ENCODE results near the gene APIP.
"Not testable (repeated sequence)": the region's sequence is repeated elsewhere in the genome, so short reads cannot be mapped to it uniquely, and the experiment has no call there.

APIP gene

DNA sequence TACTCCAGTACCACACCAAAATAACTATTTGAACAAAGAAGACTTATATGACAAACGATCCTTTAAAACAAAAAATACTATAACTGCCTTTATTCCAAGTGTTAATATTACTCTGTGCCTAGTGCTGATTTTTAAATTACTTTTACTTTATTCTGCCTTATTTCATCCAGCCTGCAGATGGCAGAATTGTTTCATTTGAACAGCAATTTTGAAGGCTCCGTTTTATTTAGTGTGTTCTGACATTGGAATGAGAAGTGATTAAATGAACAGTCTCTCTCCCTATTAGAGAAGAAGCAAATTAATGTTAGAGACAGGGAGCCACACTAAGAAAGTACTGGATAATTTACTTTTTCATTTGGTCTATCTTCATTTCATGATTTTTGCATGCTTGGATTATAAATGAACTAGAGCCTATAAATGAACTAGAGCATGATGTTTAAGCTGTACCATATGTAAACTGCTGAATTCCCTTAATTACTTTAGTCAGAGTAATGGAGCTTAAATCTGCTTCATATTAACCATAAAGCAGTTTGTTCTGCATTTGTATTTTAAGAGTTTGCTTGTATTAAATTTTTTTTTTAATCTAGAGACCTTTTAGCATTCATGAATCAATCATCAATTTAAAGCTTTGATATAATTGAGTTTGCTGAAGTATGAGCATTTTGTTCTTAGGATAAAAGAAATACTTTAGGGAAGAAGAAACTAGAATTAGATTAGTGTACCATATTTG, 10.1 kb upstream of the APIP start:
- DNase-seq (ENCODE audit: low read depth) = peak; percentile 55

DNA sequence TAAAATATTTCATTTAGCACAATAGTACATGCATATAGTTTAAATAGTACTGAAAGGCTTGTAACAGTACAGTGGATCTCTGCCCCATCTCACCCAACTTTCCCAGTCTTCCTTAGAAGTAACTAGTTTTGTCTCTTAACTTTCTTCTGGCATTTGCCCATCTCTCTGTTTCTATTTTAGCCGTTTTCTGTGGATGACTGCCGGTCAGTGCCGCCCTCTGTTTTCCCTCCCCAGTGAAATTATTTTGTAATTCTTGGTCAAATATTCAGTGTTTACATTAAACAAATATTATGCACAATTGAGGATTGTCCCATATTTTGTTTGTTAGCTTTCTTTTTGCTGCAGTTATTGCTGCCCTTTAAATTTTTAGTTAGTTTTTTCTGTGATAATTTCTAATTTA, 8.5 kb upstream of the APIP start:
- DNase-seq (ENCODE audit: low read depth) = no peak

DNA sequence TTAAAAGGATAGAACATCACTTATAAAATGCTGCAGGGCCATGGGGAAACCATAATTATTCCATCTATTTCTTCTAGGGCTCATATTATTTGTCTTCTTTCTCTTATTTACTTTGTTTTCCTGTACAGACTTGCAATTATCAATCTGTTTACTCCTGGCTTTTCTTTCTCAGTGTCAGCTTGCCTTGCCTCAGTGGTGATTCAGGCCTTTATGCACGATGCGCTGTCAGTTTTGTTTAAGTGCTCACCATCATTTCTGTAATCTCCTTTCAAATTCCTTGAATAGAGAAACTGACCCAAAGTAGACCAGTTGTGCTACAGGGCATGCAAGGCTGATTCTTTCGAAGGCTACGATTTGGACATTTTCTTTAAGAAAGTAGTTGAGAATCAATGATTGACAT, 5.0 kb upstream of the APIP start:
- no peak for DNase-seq (ENCODE audit: low read depth)

DNA sequence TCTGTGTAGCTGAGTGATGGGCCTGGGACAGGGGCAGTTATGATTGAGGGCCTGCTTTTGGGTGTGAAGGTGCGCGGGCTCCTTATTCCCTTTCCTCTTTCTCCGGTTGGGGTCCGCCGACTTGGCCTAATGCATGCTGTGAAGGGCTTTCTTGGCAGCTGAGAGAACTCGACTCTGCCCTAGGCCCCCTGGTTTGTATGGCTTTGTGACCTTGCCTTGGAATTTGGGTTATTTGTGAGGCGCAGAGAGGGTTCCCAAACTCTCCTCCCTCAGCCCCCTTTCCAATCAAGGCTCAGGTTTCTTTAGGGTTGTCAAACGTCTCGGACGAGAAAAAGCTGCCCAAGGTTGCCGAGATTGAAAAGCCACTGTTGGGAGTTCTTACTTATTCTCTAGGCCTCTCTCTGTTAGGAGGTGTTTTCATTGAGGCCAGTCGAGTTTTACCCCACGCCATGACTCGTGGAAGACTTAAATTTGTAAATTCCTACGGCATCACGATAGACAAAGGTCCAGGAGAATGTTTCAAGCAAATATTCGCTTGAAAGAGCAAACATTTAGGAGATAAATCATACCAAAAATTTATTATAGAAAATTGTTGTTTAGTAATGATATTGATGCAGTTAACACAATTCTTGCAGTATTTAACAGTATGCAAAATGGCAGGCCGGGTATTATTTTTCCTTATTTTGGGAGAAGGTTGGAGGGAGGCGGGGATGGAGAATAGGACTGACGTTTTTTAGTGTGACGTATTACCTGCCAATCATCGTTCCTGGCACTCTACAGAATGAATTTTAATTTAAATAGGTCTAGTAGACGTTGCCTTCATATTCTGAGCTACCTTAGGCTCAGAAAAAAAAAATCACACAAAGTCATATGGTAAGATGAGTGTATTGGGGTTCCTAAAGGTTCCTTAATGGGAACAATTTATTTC, 928 bp upstream of the APIP start:
- peak; percentile 15 for DNase-seq (ENCODE audit: low read depth)

DNA sequence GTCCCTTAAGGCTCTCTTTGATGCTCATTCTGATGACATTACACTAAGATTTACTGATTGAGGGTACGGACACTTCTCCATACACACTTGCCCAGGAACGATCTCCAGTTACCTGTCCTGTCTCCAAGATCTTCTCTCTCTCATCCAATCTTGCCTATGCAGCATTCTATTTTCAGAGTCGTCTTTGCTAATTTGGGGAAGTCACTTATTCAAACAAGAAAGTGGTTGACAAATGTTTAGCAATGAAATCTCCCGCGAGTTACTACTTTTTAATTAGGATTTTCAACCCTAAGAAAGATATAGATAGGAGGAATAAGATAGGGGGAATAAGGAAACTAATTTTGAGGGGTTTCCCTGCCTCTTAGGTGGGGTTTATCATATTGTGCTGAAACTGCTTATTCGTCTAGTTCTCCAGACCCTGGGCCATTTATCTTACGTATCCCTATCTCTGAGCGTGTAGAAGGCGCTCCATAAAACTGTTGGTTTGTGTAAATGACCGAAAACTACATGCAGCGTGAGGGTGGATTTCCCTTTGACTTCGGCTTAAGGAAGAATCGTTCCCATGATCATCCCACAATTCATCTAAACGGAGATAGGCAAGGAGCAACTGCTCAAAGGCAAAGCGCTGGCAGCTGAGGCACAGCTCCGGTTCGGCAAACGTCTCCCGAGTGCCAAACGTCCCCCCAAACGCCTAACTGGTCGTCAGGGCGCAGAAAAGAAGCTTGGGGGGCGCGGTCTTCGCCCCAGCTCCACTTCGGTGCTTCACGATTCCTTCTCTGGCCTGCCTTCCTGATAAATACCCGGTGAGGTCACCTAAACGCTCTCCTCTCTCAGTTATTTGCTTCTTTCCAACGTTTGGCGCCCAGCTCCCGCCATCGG, 804 bp downstream of the APIP start:
- peak; percentile 20 for DNase-seq (ENCODE audit: low read depth)

DNA sequence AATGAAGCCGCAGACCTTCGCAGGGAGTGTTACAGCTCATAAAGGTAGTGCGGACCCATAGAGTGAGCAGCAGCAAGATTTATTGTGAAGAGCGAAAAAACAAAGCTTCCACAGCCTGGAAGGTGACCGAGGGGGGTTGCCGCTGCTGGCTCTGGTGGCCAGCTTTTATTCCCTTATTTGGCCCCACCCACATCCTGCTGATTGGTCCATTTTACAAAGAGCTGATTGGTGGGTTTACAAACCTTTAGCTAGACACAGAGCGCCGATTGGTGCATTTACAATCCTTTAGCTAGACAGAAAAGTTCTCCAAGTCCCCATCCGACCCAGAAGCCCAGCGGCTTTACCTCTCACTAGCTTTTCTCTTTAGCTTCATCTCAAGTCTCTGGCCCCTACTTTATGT, 2.6 kb downstream of the APIP start:
- DNase-seq (ENCODE audit: low read depth) = not testable (repeated sequence)

DNA sequence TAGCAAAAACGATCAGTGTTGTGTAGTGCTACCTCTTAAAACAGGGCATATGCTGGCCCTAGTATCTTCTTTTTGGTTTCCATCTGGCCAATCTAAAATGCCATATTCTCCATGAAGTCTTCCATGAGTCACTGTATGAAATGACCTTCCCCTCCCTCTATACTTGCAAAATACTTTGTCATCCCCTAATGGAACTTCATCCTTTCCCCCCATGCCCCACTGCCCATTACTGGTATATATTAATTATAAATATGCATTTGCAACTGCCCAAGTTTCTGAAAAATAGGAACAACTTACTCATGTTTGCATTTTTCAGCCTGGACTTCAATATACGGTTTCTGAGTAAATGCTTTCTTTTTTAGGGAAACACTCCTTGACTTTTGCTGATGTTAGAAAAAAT, 4.5 kb downstream of the APIP start:
- DNase-seq (ENCODE audit: low read depth) = no peak

DNA sequence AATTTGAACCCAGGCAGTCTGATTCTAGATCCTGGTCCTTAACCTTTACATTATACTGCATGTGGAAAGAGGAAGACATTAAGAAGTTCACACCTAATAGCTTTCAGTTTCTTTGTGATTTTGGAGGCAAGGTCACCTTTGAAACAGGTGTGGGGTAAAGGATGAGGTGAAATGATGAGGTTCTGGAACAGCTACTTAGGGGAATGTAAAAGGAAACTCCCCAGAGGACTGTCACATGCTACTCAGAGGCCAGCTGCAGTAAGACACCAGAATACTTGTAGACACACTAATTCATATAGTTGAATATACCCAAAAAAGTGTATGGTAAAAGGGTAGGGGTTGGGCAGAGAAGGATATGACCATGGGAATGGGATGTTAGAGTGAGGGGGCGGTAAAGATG, 5.4 kb downstream of the APIP start:
- no peak for DNase-seq (ENCODE audit: low read depth)

DNA sequence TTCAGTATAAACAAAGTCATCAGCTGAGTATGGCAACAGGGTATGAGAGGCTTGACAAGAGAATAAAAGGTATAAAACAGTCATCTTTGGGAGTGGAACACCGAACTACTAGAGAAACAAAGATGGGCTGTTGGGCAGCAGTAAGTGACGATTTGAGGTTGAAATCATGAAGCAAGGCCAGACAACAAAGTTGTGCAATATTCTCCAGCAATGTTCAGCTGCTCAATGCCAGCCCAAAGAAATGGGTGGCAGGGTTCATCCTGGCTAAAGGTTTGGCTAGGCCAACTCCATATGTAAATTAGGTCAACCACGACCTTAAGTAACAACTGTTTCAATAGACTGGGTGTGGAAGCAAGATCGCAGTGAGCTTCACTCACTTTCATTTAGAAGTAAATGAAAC, 6.2 kb downstream of the APIP start:
- DNase-seq (ENCODE audit: low read depth) = no peak

DNA sequence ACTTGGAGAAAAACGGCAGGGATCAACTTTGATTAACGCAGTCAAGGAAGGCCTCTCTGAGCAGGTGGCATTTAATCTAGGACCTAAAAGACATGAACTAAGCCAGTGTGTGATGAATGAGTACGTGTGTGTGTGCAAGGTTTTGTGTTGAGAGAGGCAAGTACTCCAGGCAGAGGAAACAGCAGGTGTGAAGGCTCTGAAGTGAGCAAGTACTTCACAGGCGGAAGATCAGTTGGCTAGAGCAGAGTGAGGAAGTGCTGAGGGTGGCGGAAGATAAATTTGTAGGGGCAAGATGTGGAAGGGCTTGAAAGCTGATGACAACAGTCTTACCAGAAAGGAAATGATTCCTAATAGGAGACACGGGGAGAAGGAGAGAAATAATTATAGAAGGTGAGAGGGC, 6.8 kb downstream of the APIP start:
- no peak for DNase-seq (ENCODE audit: low read depth)

DNA sequence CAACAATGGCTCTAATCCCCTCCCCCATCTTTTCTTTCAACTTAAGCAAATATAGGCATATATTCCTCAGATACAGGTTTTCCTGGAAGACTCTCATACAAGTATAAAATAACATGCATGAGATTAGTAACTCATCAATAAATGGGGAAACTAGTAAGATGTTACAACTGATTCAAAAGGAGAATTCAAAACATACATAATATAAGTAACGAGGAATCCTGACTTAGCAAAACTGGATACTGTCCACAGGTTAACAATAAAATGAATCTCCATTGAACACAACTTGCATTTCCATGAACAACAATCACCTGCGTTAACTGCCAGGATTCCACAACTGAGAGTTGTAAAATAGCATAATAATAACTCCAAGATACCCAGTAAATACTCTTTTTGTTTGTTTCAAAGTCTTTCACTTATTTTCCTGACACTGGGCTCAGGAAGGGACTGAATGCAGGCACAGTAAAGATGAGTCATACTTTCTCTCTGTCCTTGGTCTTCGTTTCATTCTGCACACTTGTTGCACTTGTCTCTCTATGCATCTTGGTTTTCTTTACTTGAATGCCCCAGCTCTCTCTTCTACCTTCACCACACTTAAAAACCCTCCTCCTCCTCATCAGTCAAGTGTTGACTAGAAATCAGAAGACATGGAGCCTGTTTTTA, 8.1 kb downstream of the APIP start:
- no peak for DNase-seq (ENCODE audit: low read depth)

DNA sequence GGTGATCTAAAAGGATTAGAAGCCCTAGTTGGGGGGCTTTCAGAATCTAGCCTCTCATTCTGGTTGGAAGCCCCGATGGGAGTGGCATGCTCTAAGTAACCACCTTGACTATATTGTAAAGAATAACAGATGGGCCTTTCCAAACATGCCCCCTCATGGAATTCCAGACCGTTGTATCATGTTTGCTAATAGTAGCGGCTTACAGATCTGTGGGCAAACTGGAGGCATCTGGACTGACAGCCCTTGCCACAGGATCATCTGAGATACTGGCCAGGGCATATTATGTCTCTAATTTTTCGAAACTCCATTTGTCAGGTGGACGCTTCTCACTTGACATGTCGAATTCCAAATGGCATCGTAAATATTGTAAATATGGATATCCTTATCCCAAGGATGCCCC, 10.5 kb downstream of the APIP start:
- no peak for DNase-seq (ENCODE audit: low read depth)

DNA sequence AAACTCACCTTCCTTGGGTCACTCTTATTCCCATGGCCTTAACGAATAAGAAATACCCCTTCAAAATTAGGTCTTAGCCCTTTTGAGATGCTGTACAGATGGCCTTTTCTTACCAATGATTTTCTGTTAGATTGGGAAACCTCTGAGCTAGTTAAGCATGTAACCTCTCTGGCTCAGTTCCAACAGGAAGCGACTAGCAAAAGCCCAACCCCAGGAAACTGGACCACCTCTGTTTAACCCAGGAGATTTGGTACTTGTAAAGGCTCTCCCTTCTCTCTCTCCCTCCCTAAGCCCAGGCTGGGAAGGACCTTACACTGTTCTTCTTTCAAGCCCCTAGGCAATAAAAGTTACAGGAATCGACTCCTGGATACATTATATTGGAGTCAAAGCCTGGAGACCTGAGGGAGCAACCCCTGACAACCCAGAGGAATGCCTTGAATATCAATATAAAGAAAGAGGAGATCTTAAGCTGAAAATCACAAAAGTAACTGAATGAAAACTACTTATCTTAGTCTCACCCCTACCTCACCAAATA, 11.7 kb downstream of the APIP start:
- DNase-seq (ENCODE audit: low read depth) = no peak

DNA sequence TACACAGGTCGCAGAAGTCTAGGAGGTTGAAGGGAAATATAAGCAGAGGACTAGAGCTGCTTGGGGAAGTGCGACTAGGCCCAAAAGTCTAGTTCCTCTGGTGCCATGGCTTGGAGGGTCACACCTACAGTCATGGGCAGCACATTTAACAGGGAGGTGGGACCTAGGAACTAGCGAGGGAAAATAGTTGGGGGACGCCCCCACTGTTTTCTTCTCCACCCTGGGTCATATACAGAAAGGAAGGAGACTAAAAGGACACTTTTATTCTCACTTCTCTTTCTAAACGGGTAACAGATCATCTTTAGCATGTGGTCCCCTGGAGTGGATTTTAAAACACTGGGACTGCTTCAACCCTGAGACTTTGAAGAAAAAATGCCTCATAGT, 16.6 kb downstream of the APIP start:
- no peak for DNase-seq (ENCODE audit: low read depth)

DNA sequence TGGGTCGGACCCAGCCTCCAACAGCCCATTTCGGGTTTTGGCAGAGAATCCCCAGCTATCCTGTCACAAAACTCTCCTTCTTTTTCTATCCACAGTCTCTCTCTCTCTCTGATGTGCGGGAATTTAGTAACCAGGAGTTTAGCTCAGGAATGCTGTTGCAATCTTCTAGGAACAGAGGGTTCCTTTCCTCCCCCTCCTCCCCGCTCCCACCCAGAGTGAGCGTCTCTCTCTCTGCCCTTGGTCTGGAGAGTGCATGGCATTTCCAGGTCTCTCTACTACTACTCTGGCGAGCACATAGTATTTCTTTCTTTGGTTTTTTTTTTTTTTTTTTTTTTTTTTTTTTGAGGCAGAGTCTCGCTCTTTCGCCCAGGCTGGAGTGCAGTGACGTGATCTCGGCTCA, 17.7 kb downstream of the APIP start:
- no peak for DNase-seq (ENCODE audit: low read depth)

DNA sequence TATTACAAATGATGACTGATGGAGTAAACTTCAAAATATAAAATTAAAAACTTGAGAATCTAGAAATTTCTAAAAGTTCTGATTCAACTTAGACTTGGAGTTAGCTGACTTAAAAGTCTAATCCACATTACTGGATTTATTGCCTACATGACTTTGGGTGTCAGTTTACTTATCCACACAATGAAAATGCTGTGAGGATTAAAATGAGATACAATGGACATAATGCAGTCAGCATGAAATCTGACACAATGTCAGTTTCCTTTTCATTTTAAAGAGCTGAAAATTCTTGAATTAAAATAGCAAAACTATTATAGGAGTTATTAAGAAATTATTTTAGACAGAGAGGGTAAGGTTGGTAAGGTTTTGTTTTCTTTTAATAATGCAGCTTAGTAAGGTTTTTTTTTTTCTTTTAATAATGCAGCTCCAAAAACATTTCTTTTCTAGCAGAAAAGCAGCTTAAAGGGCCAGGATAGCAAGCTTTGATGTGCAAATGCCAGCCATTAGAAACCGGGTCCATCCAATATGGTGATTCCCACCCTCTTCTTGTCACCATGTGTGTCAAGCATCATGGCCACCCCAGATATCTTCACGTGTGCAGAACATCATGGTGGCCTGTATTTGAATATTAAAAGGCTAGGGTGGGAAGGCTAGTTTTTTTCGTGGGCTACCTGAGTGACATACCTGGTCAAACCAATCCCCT, 18.9 kb downstream of the APIP start:
- DNase-seq (ENCODE audit: low read depth) = no peak

DNA sequence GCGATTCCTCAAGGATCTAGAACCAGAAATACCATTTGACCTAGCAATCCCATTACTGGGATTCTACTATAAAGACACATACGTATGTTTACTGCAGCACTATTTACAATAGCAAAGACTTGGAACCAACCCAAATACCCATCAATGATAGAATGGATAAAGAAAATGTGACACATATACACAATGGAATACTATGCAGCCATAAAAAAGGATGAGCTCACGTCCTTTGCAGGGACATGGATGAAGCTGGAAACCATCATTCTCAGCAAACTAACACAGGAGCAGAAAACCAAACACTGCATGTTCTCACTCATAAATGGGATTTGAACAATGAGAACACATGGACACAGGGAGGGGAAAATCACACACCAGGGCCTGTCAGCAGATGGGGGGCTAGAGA, 20.0 kb downstream of the APIP start:
- not testable (repeated sequence) for DNase-seq (ENCODE audit: low read depth)

DNA sequence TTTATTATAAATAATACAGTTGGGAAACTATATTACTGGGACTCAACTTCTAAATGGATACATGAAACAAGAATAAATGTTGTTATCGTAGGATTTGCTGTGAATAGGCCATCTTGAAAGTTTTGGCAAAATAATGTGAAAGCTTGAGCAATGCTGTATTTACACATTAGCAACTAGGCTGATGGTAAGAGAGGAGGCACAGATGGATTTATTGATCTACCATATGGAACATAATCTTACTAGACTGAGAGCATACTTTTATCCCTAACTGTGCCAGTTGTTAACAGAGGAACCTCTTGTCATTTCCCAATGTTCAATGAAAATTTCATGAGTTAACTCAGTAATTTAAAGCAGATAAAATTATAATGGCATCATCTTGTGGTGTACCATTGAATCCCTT, 22.8 kb downstream of the APIP start:
- no peak for DNase-seq (ENCODE audit: low read depth)

DNA sequence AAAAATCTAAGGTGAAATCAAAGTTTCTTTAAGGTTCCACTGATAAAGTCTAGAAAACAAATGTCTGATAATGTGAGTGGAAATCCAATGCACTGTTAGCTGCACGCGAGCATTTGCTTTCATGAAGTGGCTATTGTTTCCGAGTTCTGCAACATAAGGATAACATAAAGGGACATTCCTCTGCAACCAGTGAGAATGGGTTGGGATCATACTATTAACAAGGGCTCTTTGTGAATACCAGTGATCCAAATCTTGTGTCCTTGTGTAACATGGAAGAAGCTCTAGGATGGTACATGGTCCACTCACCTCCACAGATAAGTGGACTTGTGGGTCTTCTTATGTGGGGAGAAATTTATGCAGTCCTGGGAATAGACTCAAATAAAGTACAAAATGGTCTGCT, 24.6 kb downstream of the APIP start:
- no peak for DNase-seq (ENCODE audit: low read depth)

DNA sequence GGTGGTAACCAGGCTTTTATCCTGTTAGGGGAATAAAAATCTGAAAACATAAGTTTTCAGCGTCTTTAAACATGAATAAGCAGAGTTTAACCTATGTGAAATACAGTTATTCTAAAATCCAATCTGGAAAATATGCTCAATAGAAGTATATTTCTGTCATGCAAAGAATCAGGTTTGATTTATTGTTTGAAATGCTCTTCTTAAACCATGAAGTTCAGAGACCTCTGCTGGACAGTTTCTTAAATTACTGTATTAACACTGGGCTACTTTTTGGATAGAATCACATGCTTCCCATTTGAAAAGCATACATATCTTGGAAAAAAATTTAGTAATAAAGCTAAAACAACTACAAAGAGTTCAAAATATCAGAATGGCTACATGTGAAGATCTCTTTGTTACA, 25.4 kb downstream of the APIP start:
- DNase-seq (ENCODE audit: low read depth) = peak; percentile 12

DNA sequence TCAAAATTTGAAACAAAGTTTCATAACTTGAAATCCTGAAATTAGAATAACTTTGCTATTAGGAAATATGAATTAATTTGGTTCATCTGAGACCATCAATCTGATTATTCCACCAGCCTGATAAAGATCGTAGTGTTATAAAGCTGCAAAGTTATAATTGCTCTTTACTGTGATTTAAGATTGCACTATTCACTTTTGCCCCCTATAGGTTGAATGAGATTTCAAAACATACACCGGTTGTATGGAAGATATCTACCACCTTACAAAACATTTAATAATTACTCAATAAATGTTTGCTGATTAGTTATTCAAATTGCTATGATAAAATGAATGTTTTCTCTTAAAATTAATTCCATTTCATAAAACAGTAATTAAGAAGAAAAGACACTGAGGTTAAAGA, 26.1 kb downstream of the APIP start:
- no peak for DNase-seq (ENCODE audit: low read depth)

Data from HS-27A (cell line).